Psoas muscle (tissue), 8 donors: ENCODE measurements around the gene DPYSL5. TPM values are rescaled to one million over a fixed set of nuclear protein-coding genes. Genes with fewer than 3 reads are reported as not detected.

Experiments
- ATAC-seq, 4 donors: fragments of 200-7000 bp; cut with Tn5 transposase; one replicate each; pipeline ENCODE4 v1.9.1; 2020; ENCODE audit warnings: moderate library complexity in 3 of 4, mild to moderate bottlenecking in 2 of 4
- DNase-seq, 2 donors: peaks; one replicate each; pipeline ENCODE4 v3.0.0-alpha.2; 2020
- H3K27ac ChIP-seq: fragments of 200-600 bp; one replicate; pipeline ENCODE4 v1.8.0; 2022
- H3K27me3 ChIP-seq, 3 donors: fragments of 200-600 bp in 1 of 3; one replicate each; pipeline versions ENCODE4 v1.6.1 to v1.8.0; 2013 to 2022; ENCODE audit warnings: low read length in 2 of 3, mild to moderate bottlenecking in 2 of 3, moderate library complexity in 1 of 3; ENCODE audit not compliant: insufficient read depth in 3 of 3
- H3K36me3 ChIP-seq, 2 donors: fragments of 200-600 bp in 1 of 2; one replicate each; pipeline versions ENCODE4 v1.6.1 to v1.8.0; 2013 to 2022; ENCODE audit warnings: low read depth in 1 of 2, mild to moderate bottlenecking in 1 of 2, moderate library complexity in 1 of 2; ENCODE audit not compliant: insufficient read depth in 1 of 2
- H3K4me1 ChIP-seq: fragments of 200-600 bp; one replicate; pipeline ENCODE4 v1.8.0; 2022
- H3K4me3 ChIP-seq: fragments of 200-600 bp; one replicate; pipeline ENCODE4 v1.8.0; 2022; ENCODE audit warnings: mild to moderate bottlenecking
- H3K9me3 ChIP-seq: fragments of 200-600 bp; one replicate; pipeline ENCODE4 v1.8.0; 2022
- WGBS, 3 donors: extraction: QIAGEN DNeasy Blood & Tissue Kit; methylation state at CpG; one replicate each; pipeline versions ENCODE4 v1.1.6 to v1.1.7; 2013; 5-methylcytosine and 5-hydroxymethylcytosine counted together
- intact Hi-C, 2 donors: fragments of 100-400 bp; cut with DNase I; formaldehyde crosslinking; loops; one replicate each; pipeline versions ENCODE4 v1.11.0 to v1.14.2; 2022
- polyA plus RNA-seq, 3 donors: library from polyadenylated mRNA; stranded (reverse); fragments of 200-250 nt; gene quantifications; one replicate each; pipeline ENCODE4 v1.2.3, GENCODE V29; 2013
- total RNA-seq, 4 donors: library from RNA; stranded (reverse); fragmentation: NEBNext Ultra II Directional in 2 of 4; extraction: Animal tissue kit (Norgen Biotek cat#: 25700) in 2 of 4; gene quantifications; one replicate each; pipeline versions ENCODE4 v1.2.1 to v1.2.4, GENCODE V29; 2021 to 2023
- TF ChIP-seq, protein P1 (sequence below): fragments of 200-600 bp; IDR thresholded peaks from one replicate; pipeline ENCODE4 v1.8.0; 2022; ENCODE audit warnings: antibody characterized with exemption
- donor health status: healthy with polysubstance abuse.
- donor health status: DM: no; HTN: no; CAD: no; lungs with moderate emphysema.
- donor health status: Bipolar disorder and iron deficiency.
- donor health status: healthy.
- donor health status: DM: yes; HTN: yes; CAD: no.
- donor health status: DM: no; HTN: no; CAD: no.
- donor health status: DM: no; HTN: no; CAD: no.
- donor health status: DM: yes; HTN: yes; CAD: no.

Gene DPYSL5
- total and polyA plus RNA-seq, 7 donors, result 0.03 to 0.39 (median 0.08) TPM; not detected in 3

DNA sequence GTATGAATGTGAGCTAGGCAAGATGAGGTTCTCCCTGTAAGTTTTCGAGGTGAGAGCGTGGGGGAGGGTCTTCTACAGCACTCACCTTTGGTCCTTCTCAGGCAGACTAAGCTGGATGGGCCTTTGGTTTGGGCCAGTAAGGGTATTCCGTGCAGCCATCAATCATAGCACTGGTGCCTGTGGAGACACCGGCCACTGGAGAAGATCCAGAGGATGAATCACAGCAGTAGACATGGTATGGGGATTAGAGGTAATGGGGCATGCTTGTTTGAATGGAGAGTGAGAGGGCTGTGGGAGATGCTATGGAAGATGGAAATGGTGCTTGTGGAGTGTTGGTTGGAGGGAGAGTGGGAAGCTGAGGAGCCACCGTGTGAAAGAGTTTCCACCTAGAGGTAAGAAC is 138.6 kb downstream of the DPYSL5 start:
- peaks cover 0 to 6% of the 10 kb centered on the region in 2 donors for H3K36me3 ChIP-seq
- DNase-seq (no peak), ATAC-seq (peak; percentile 57 to 80 (median 68))
- no peak overlapping the region for H3K27ac ChIP-seq
- TF ChIP-seq, protein P1, sequence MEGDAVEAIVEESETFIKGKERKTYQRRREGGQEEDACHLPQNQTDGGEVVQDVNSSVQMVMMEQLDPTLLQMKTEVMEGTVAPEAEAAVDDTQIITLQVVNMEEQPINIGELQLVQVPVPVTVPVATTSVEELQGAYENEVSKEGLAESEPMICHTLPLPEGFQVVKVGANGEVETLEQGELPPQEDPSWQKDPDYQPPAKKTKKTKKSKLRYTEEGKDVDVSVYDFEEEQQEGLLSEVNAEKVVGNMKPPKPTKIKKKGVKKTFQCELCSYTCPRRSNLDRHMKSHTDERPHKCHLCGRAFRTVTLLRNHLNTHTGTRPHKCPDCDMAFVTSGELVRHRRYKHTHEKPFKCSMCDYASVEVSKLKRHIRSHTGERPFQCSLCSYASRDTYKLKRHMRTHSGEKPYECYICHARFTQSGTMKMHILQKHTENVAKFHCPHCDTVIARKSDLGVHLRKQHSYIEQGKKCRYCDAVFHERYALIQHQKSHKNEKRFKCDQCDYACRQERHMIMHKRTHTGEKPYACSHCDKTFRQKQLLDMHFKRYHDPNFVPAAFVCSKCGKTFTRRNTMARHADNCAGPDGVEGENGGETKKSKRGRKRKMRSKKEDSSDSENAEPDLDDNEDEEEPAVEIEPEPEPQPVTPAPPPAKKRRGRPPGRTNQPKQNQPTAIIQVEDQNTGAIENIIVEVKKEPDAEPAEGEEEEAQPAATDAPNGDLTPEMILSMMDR, result no peak
- peaks cover 47% of the 10 kb centered on the region for H3K4me1 ChIP-seq
- intact Hi-C loops, result no loop called here
- H3K9me3 ChIP-seq, result no peaks in the 10 kb centered on the region
- H3K4me3 ChIP-seq, result no peak overlapping the region
- no peaks in the 10 kb centered on the region for H3K27me3 ChIP-seq
- WGBS, 3 donors, result 69 to 80% (median 71%) methylated on average over 5 of the region's 5 CpGs

DNA sequence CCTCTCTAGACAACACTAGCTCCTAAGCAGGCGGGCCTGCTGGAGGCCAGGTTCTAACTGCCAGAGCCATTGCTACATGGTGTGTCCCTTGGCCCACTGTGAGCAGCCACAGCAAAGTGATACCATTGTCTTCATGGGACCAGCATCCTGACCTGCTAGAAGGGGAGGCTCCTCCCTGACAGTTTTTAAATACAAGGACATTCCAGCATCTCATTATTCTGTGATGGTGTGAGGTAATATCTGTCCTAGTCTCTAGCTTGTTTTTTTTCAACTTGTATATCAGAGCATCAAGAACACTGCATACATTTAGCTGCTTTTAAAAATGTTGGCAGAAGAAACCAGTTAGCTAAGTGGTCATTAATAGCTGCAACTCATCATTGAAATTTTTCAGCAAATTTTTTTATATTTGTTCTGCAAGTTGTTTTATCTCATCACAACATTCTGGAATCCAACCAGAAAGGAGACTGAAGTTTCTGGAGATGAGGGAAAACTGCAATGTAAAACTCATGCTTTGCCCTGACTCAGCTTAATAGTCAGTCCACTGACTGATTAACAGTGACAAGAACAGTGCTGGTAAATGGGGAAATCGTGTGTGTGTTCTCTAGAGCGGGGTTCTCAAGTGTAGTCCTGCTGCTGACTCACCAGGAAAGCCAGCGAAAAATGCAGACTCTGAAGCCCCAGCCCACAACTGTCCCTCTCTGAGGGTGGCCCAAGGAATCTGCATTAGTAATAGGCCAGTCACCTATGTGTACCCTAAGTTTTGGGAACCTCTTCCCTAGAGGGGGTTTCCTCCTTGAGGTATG is 140.3 kb downstream of the DPYSL5 start:
- peak in 2 of 4 donors; percentile 30 to 31 for ATAC-seq
- TF ChIP-seq, protein P1, result no peak
- whole genome bisulfite sequencing, 3 donors, result 76 to 83% (median 83%) methylated on average over 4 of the region's 4 CpGs
- H3K9me3 ChIP-seq, result no peaks in the 10 kb centered on the region
- no peak overlapping the region for H3K27ac ChIP-seq
- no peaks in the 10 kb centered on the region for H3K27me3 ChIP-seq
- peaks cover 0 to 6% of the 10 kb centered on the region in 2 donors for H3K36me3 ChIP-seq
- DNase-seq, result no peak
- intact Hi-C loops, result no loop called here
- peaks cover 31% of the 10 kb centered on the region for H3K4me1 ChIP-seq
- no peak overlapping the region for H3K4me3 ChIP-seq

DNA sequence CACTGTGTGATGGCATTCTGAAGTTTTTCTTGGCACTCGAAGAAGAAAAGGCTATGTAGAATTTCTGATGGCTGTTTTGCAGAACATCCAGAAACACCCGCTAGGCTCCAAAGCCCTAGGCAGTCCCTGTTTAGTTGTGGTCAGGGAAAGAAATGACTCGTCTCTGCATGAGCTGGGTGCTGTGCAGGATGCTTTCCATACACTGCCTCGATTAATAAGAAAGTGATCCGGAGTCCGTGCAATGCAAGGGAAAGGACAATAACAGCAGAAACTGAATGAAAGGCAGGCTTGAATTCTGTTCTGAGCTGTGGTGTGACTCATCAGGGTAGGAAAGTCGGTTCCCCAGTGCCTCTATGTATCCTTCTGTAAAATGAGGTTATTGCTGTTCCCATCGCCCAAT is 141.2 kb downstream of the DPYSL5 start:
- Histone ChIP-seq H3K9me3 (no peaks in the 10 kb centered on the region), H3K27me3 (no peaks in the 10 kb centered on the region), H3K4me1 (peaks cover 23% of the 10 kb centered on the region), H3K4me3 (no peak overlapping the region), H3K36me3 (peaks cover 0 to 6% of the 10 kb centered on the region in 2 donors), H3K27ac (no peak overlapping the region)
- intact Hi-C loops, result no loop called here
- TF ChIP-seq, protein P1, result no peak
- ATAC-seq (no peak), DNase-seq (no peak)
- WGBS, 3 donors, result 88 to 91% (median 90%) methylated on average over 8 of the region's 8 CpGs

DNA sequence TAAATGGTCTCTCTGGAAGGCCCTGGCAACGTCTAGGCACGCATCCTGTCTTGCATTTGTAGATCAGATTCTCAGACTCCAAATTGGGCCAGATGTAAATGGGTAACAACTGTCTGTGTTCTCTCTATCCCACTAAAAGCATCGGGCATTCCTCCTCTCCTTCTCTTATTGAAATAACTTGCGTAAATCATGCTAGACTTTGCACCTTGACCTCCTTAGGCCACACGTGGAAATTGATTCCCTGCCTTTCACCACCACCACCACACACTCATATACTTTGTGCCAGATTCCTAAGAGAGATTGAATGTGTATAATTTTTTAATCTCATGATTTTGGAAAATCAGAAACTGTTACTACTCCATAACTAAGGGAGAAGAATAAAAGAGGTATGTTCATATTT is 143.8 kb downstream of the DPYSL5 start:
- 56 to 75% (median 63%) methylated on average over 5 of the region's 5 CpGs for WGBS, 3 donors
- Histone ChIP-seq H3K9me3 (no peaks in the 10 kb centered on the region), H3K27me3 (no peaks in the 10 kb centered on the region), H3K27ac (no peak overlapping the region), H3K36me3 (peaks cover 0 to 6% of the 10 kb centered on the region in 2 donors), H3K4me1 (peaks cover 8% of the 10 kb centered on the region), H3K4me3 (no peak overlapping the region)
- ATAC-seq (no peak), DNase-seq (no peak)
- intact Hi-C loops, result no loop called here
- TF ChIP-seq, protein P1, result no peak
